ENCODE data around the gene RBM45.

- TF ChIP-seq POLR2A (IDR thresholded peaks at IDR 0.05) (no peak), CTCF (IDR thresholded peaks at IDR 0.05 in 8 of 11, conservative IDR thresholded peaks at IDR 0.05 in 3 of 11) (no peak), POLR2AphosphoS5 (IDR thresholded peaks at IDR 0.05) (no peak)
These were observed 45.3 kb downstream of the RBM45 start for GRCh38 chr2:178157574-178157973.
